Caco-2 (cell line): ENCODE data around the gene VAV2. TPM values are rescaled to one million over a fixed set of nuclear protein-coding genes. Genes with fewer than 3 reads are reported as not detected.

Experiments used
- BruUV-seq: library from RNA; stranded (reverse); fragments of 400-500 nt; replicated peaks from 2 replicates; lab custom pipeline; 2021; lab: Mats Ljungman, UMichigan
- CTCF ChIA-PET: fragments of 300-600 bp; sonication (Branson Sonifier 250); formaldehyde crosslinking; loops from one replicate; lab custom pipeline; 2022; ENCODE audit warnings: antibody characterized with exemption; lab: Charles Lee
- POLR2A ChIA-PET: fragments of 300-600 bp; sonication (Branson Sonifier 250); formaldehyde crosslinking; loops from one replicate; lab custom pipeline; 2022; ENCODE audit warnings: antibody characterized with exemption; lab: Charles Lee
- DNase-seq, 2 experiments: peaks; one replicate each; pipeline versions ENCODE4 v3.0.0 to v3.0.0-alpha.2; 2020 to 2022
- H3K27me3 ChIP-seq: replicated peaks from 2 replicates; pipeline ENCODE4 v1.6.0; 2011; ENCODE audit warnings: low read length; ENCODE audit not compliant: control insufficient read depth, insufficient read depth
- H3K36me3 ChIP-seq: 2 replicates; pipeline ENCODE4 v1.5.1; 2011; ENCODE audit warnings: low read length; ENCODE audit not compliant: control insufficient read depth, insufficient read depth
- H3K4me1 ChIP-seq: fragments of 250-450 bp; sonication (Bioruptor Pico); 2 replicates; pipeline ENCODE4 v1.5.1; 2020; ENCODE audit warnings: mild to moderate bottlenecking
- H3K4me3 ChIP-seq: 2 replicates; pipeline ENCODE4 v1.5.1; 2011; ENCODE audit warnings: low read depth, mild to moderate bottlenecking, control low read depth, low read length
- H3K9me3 ChIP-seq: fragments of 250-450 bp; sonication (Bioruptor Pico); 2 replicates; pipeline ENCODE4 v1.5.1; 2020; ENCODE audit warnings: mild to moderate bottlenecking, moderate library complexity
- H3K27ac Mint-ChIP-seq: one replicate; pipeline ENCODE4 v1.8.0; 2022; ENCODE audit warnings: mixed read lengths; ENCODE audit not compliant: unreplicated experiment
- H3K27me3 Mint-ChIP-seq: one replicate; pipeline ENCODE4 v1.8.0; 2022; ENCODE audit warnings: mixed read lengths; ENCODE audit not compliant: insufficient read depth, unreplicated experiment
- H3K36me3 Mint-ChIP-seq: one replicate; pipeline ENCODE4 v1.8.0; 2022; ENCODE audit warnings: mild to moderate bottlenecking, mixed read lengths; ENCODE audit not compliant: insufficient read depth, unreplicated experiment
- H3K4me1 Mint-ChIP-seq: one replicate; pipeline ENCODE4 v1.8.0; 2022; ENCODE audit warnings: low read depth, mixed read lengths; ENCODE audit not compliant: unreplicated experiment
- H3K4me3 Mint-ChIP-seq: one replicate; pipeline ENCODE4 v1.8.0; 2022; ENCODE audit warnings: mild to moderate bottlenecking, moderate library complexity, mixed read lengths; ENCODE audit not compliant: unreplicated experiment
- H3K9me3 Mint-ChIP-seq: one replicate; pipeline ENCODE4 v1.8.0; 2022; ENCODE audit warnings: mixed read lengths; ENCODE audit not compliant: unreplicated experiment
- CTCF ChIP-seq, 2 experiments: fragments of 200-600 bp in 1 of 2; IDR thresholded peaks; 1 replicate in 1 of 2; 2 replicates in 1 of 2; pipeline versions ENCODE4 v1.5.1 to v1.8.0; 2011 to 2022; ENCODE audit warnings: antibody characterized with exemption in 1 of 2, control low read depth in 1 of 2, inconsistent platforms in 1 of 2, low read depth in 1 of 2, low read length in 1 of 2, mild to moderate bottlenecking in 1 of 2, moderate library complexity in 1 of 2; ENCODE audit not compliant: insufficient read depth in 1 of 2, severe bottlenecking in 1 of 2, unreplicated experiment in 1 of 2
- intact Hi-C: fragments of 100-400 bp; cut with micrococcal nuclease; formaldehyde crosslinking; loops from one replicate; pipeline ENCODE4 v1.10.0; 2022; ENCODE audit not compliant: unreplicated experiment
- total RNA-seq: library from RNA; stranded (reverse); gene quantifications from 2 replicates; pipeline ENCODE4 v1.2.3, GENCODE V29; 2022

The VAV2 gene
- total RNA-seq, 1 experiment from 2014 or later = 55.3 TPM

- peaks cover 14% of the 10 kb centered on the region for H3K4me1 Mint-ChIP-seq
- peaks cover 27% of the 10 kb centered on the region for H3K36me3 Mint-ChIP-seq
- ChIA-PET CTCF (interaction anchor here (0.6 kb wide), 1 partner anchor 61 kb away, joined by 3 read pairs; no protein-coding TSS in a partner anchor), POLR2A (no interaction called here)
- no peaks in the 10 kb centered on the region for H3K9me3 Mint-ChIP-seq
- H3K27me3 Mint-ChIP-seq = no peaks in the 10 kb centered on the region
- Histone ChIP-seq H3K36me3 (no peaks in the 10 kb centered on the region), H3K9me3 (no peaks in the 10 kb centered on the region), H3K27me3 (no peaks in the 10 kb centered on the region), H3K4me1 (peaks cover 5% of the 10 kb centered on the region), H3K4me3 (no peak overlapping the region)
- H3K4me3 Mint-ChIP-seq = no peak overlapping the region
- BruUV-seq = no TSS peak
- no peak for DNase-seq
- no peak for TF ChIP-seq CTCF (IDR thresholded peaks at IDR 0.05; ENCODE audit: insufficient read depth in 1 of 2, low read depth in 1 of 2, low read length in 1 of 2, severe bottlenecking in 1 of 2, unreplicated experiment in 1 of 2)
- intact Hi-C loops = no loop called here
- H3K27ac Mint-ChIP-seq = no peak overlapping the region
Observed at GRCh38 chr9:133834080-133834976, 157.8 kb downstream of the VAV2 start.

- ChIA-PET CTCF (interaction anchor here (0.6 kb wide), 1 partner anchor 1375 kb away, joined by 3 read pairs; no protein-coding TSS in a partner anchor), POLR2A (no interaction called here)
- H3K27me3 Mint-ChIP-seq = no peaks in the 10 kb centered on the region
- H3K36me3 Mint-ChIP-seq = peaks cover 35% of the 10 kb centered on the region
- H3K4me3 Mint-ChIP-seq = no peak overlapping the region
- no peaks in the 10 kb centered on the region for H3K27me3 ChIP-seq
- H3K4me1 Mint-ChIP-seq = peaks cover 8% of the 10 kb centered on the region
- H3K4me3 ChIP-seq = no peak overlapping the region
- no peaks in the 10 kb centered on the region for H3K36me3 ChIP-seq
- no peak overlapping the region for H3K27ac Mint-ChIP-seq
- intact Hi-C loops = no loop called here
- TF ChIP-seq CTCF (IDR thresholded peaks at IDR 0.05; ENCODE audit: insufficient read depth in 1 of 2, low read depth in 1 of 2, low read length in 1 of 2, severe bottlenecking in 1 of 2, unreplicated experiment in 1 of 2) = no peak
- no peaks in the 10 kb centered on the region for H3K9me3 Mint-ChIP-seq
- no TSS peak for BruUV-seq
- H3K9me3 ChIP-seq = no peaks in the 10 kb centered on the region
- DNase-seq = no peak
- H3K4me1 ChIP-seq = peaks cover 5% of the 10 kb centered on the region
Observed at GRCh38 chr9:133833388-133834025, 158.6 kb downstream of the VAV2 start.

- no peaks in the 10 kb centered on the region for H3K27me3 Mint-ChIP-seq
- BruUV-seq = no TSS peak
Observed at GRCh38 chr9:133832877-133833276, 159.2 kb downstream of the VAV2 start.

More at GRCh38 chr9:133832877-133833276, 159.2 kb downstream of the VAV2 start:
- Histone ChIP-seq H3K27me3 (no peaks in the 10 kb centered on the region), H3K4me1 (peaks cover 3% of the 10 kb centered on the region), H3K9me3 (no peaks in the 10 kb centered on the region), H3K36me3 (no peaks in the 10 kb centered on the region), H3K4me3 (no peak overlapping the region)
- no peak for DNase-seq
- Mint-ChIP-seq H3K4me1 (peaks cover 4% of the 10 kb centered on the region), H3K4me3 (no peak overlapping the region), H3K36me3 (peaks cover 35% of the 10 kb centered on the region), H3K27ac (no peak overlapping the region), H3K9me3 (no peaks in the 10 kb centered on the region)
- TF ChIP-seq CTCF (IDR thresholded peaks at IDR 0.05; ENCODE audit: insufficient read depth in 1 of 2, low read depth in 1 of 2, low read length in 1 of 2, severe bottlenecking in 1 of 2, unreplicated experiment in 1 of 2) = no peak
- ChIA-PET CTCF (interaction anchor here (0.6 kb wide), 1 partner anchor 1374 kb away, joined by 3 read pairs; no protein-coding TSS in a partner anchor), POLR2A (no interaction called here)
- intact Hi-C loops = no loop called here
